CD4-positive, alpha-beta T cell treated with Interleukin-6 at 100 ng/mL for 8 hours (primary cell): Measurements from ENCODE around the gene NAP1L4.
"Not testable (repeated sequence)": the region's sequence is repeated elsewhere in the genome, so short reads cannot be mapped to it uniquely, and the experiment has no call there.

Experiments
- DNase-seq: peaks from one replicate; pipeline ENCODE4 v3.0.0-alpha.2; 2020; ENCODE audit warnings: mixed read lengths, low spot score

The NAP1L4 gene

GRCh38 chr11:2958251-2958650 lies 33.9 kb downstream of the NAP1L4 start:
- DNase-seq, result no peak

GRCh38 chr11:2955906-2956476 lies 36.1 kb downstream of the NAP1L4 start:
- DNase-seq, result no peak

- DNase-seq, result no peak
These were observed 37.9 kb downstream of the NAP1L4 start for GRCh38 chr11:2954263-2954662.

- no peak for DNase-seq
These were observed 39.8 kb downstream of the NAP1L4 start for GRCh38 chr11:2952290-2952689.

- no peak for DNase-seq
These were observed 40.7 kb downstream of the NAP1L4 start for GRCh38 chr11:2951231-2952110.

GRCh38 chr11:2950825-2951224 lies 41.3 kb downstream of the NAP1L4 start:
- no peak for DNase-seq

- no peak for DNase-seq
These were observed 42.2 kb downstream of the NAP1L4 start for GRCh38 chr11:2949920-2950319.

GRCh38 chr11:2947744-2948143 lies 44.4 kb downstream of the NAP1L4 start:
- no peak for DNase-seq

- no peak for DNase-seq
These were observed 46.3 kb downstream of the NAP1L4 start for GRCh38 chr11:2945757-2946287.

- DNase-seq, result peak; percentile 47
These were observed 46.9 kb downstream of the NAP1L4 start for GRCh38 chr11:2945031-2945756.

- no peak for DNase-seq
These were observed 47.6 kb downstream of the NAP1L4 start for GRCh38 chr11:2944530-2944929.

- no peak for DNase-seq
These were observed 48.4 kb downstream of the NAP1L4 start for GRCh38 chr11:2943711-2944118.

- DNase-seq, result no peak
These were observed 49.0 kb downstream of the NAP1L4 start for GRCh38 chr11:2942872-2943710.

- DNase-seq, result no peak
These were observed 49.7 kb downstream of the NAP1L4 start for GRCh38 chr11:2942447-2942846.

GRCh38 chr11:2940921-2941821 lies 51.0 kb downstream of the NAP1L4 start:
- no peak for DNase-seq

- DNase-seq, result peak; percentile 34
These were observed 51.8 kb downstream of the NAP1L4 start for GRCh38 chr11:2940147-2940920.

GRCh38 chr11:2938458-2939418 lies 53.4 kb downstream of the NAP1L4 start:
- DNase-seq, result not testable (repeated sequence)

GRCh38 chr11:2937641-2938457 lies 54.3 kb downstream of the NAP1L4 start:
- not testable (repeated sequence) for DNase-seq
